ENCODE results near the gene CSPG4. TPM values are rescaled to one million over a fixed set of nuclear protein-coding genes. Genes with fewer than 3 reads are reported as not detected.
A peak's percentile ranks its signal among the peaks of the same experiment; 100 is the strongest.

Gene CSPG4
- total and polyA plus RNA-seq, 9 of the 15 experiments (the other 6 are each of a cell fraction or from before 2014, with no cell fraction given) = under 0.01 to 0.07 (median 0.04) TPM; not detected in 5

- no peak for TF ChIP-seq SIRT6 (IDR thresholded peaks at IDR 0.05; ENCODE audit: low read depth, low read length)
- TF ChIP-seq THRB (CRISPR knock-in tag; conservative IDR thresholded peaks at IDR 0.05) = no peak
- 0 out of 2 replicates have a peak, but pooled peaks have one; percentile 19 for TF ChIP-seq TAF7 (tag; IDR thresholded peaks at IDR 0.05)
- TF ChIP-seq MAZ (CRISPR knock-in tag; conservative IDR thresholded peaks at IDR 0.05 in 1 of 2, IDR thresholded peaks at IDR 0.05 in 1 of 2) = peak; percentile 92
- no peak for TF ChIP-seq ZZZ3 (IDR thresholded peaks at IDR 0.05)
- peak; percentile 80 for TF ChIP-seq FIP1L1 (IDR thresholded peaks at IDR 0.05; ENCODE audit: low read depth, low read length, poor library complexity, severe bottlenecking)
- TF ChIP-seq PRMT5 (CRISPR knock-in tag; IDR thresholded peaks at IDR 0.05) = no peak
- TF ChIP-seq ZNF124 (CRISPR knock-in tag; IDR thresholded peaks at IDR 0.05) = no peak
- no peak for TF ChIP-seq KDM2B (CRISPR knock-in tag; IDR thresholded peaks at IDR 0.05)
- TF ChIP-seq ETV1 (tag; conservative IDR thresholded peaks at IDR 0.05; ENCODE audit: low read depth) = no peak
- no peak for TF ChIP-seq PTRF (tag; IDR thresholded peaks at IDR 0.05)
- TF ChIP-seq TEAD1 (CRISPR knock-in tag; IDR thresholded peaks at IDR 0.05) = peak in 1 of 2 experiments; percentile 51; a peak in 1 of 4 replicates
- TF ChIP-seq MYBL2 (IDR thresholded peaks at IDR 0.05; ENCODE audit: low read depth) = no peak
- no peak for TF ChIP-seq MYBL2 (CRISPR knock-in tag; IDR thresholded peaks at IDR 0.05; ENCODE audit: borderline replicate concordance)
- no peak for TF ChIP-seq HES1 (IDR thresholded peaks at IDR 0.05; ENCODE audit: low read depth)
- no peak for TF ChIP-seq ZNF347 (CRISPR knock-in tag; IDR thresholded peaks at IDR 0.05; ENCODE audit: low read depth)
- no peak for TF ChIP-seq HMGXB4 (CRISPR knock-in tag; IDR thresholded peaks at IDR 0.05)
- TF ChIP-seq TSC22D4 (tag; IDR thresholded peaks at IDR 0.05) = no peak
- TF ChIP-seq MCM3 (IDR thresholded peaks at IDR 0.05) = no peak
- TF ChIP-seq NBN (IDR thresholded peaks at IDR 0.05; ENCODE audit: low read depth) = no peak; the same call in none of the 2 replicates
- no peak for TF ChIP-seq TCF15 (CRISPR knock-in tag; IDR thresholded peaks at IDR 0.05)
- TF ChIP-seq ZFX (CRISPR knock-in tag; IDR thresholded peaks at IDR 0.05) = peak; percentile 67
Observed at GRCh38 chr15:75647370-75648155, 65.1 kb downstream of the CSPG4 start, which contains the start of gene SNX33 (continued).
